ENCODE results near the gene ASZ1. TPM values are rescaled to one million over a fixed set of nuclear protein-coding genes. Genes with fewer than 3 reads are reported as not detected.

Gene ASZ1
- total and polyA plus RNA-seq, 2 donors (not counting 1 experiment from before 2014, with no cell fraction given), result not detected

- no peaks in the 10 kb centered on the region for H3K4me1 Mint-ChIP-seq
- H3K9ac ChIP-seq (ENCODE audit: low read length), result no peak overlapping the region
- no peak for DNase-seq
- TF ChIP-seq CTCF (IDR thresholded peaks at IDR 0.05) (no peak), EZH2 (IDR thresholded peaks at IDR 0.05; ENCODE audit: borderline replicate concordance, insufficient read depth, low read depth, low read length, poor library complexity, severe bottlenecking) (no peak)
- H3K36me3 ChIP-seq (replicated peaks in 1 of 2; ENCODE audit: control extremely low read depth in 1 of 2, control insufficient read depth in 1 of 2, extremely low read depth in 1 of 2, insufficient read depth in 2 of 2, low read length in 1 of 2), result no peaks in the 10 kb centered on the region
- H3K9me3 Mint-ChIP-seq (ENCODE audit: insufficient read depth), result no peaks in the 10 kb centered on the region
- ATAC-seq (ENCODE audit: low read depth), result no peak
- no peak overlapping the region for H3K27ac ChIP-seq (ENCODE audit: low read length in 2 of 2)
- no peaks in the 10 kb centered on the region for H4K20me1 ChIP-seq (ENCODE audit: control insufficient read depth, insufficient read depth, low read length, poor library complexity, severe bottlenecking)
- H3K79me2 ChIP-seq (ENCODE audit: control insufficient read depth, insufficient read depth, low read length), result no peaks in the 10 kb centered on the region
- no peaks in the 10 kb centered on the region for H3K9me3 ChIP-seq (ENCODE audit: control extremely low read depth in 1 of 3, control insufficient read depth in 2 of 3, insufficient read depth in 1 of 3, low read length in 2 of 3)
- ChIA-PET POLR2A (no interaction called here), CTCF (no interaction called here)
- no peak overlapping the region for H3K27ac Mint-ChIP-seq
- no peaks in the 10 kb centered on the region for H3K4me1 ChIP-seq (ENCODE audit: control insufficient read depth in 2 of 2, insufficient read depth in 2 of 2, low read length in 2 of 2)
- H3K4me3 Mint-ChIP-seq, result no peak overlapping the region
- no peak overlapping the region for H3K4me3 ChIP-seq (ENCODE audit: control extremely low read depth in 1 of 5, extremely low read depth in 1 of 5, insufficient read depth in 1 of 5, low read depth in 2 of 5, low read length in 4 of 5)
- no peak overlapping the region for H3K4me2 ChIP-seq (replicated peaks; ENCODE audit: low read depth, low read length, poor library complexity, severe bottlenecking)
- intact Hi-C loops (cut with micrococcal nuclease), result no loop called here
- no peaks in the 10 kb centered on the region for H3K27me3 Mint-ChIP-seq
- H2AFZ ChIP-seq (ENCODE audit: insufficient read depth, low read depth, low read length, poor library complexity, severe bottlenecking), result no peak overlapping the region
- H3K27me3 ChIP-seq (replicated peaks in 1 of 4; ENCODE audit: control extremely low read depth in 1 of 4, control insufficient read depth in 3 of 4, insufficient read depth in 4 of 4, low read length in 3 of 4), result no peaks in the 10 kb centered on the region
- no CpG with 5 or more reads among the region's 3 CpGs for WGBS (ENCODE audit: insufficient coverage)
These were observed 14.2 kb downstream of the ASZ1 start for GRCh38 chr7:117412946-117413559.

- Histone ChIP-seq H3K79me2 (ENCODE audit: control insufficient read depth, insufficient read depth, low read length) (no peaks in the 10 kb centered on the region), H3K4me3 (ENCODE audit: control extremely low read depth in 1 of 5, extremely low read depth in 1 of 5, insufficient read depth in 1 of 5, low read depth in 2 of 5, low read length in 4 of 5) (no peak overlapping the region), H3K4me2 (replicated peaks; ENCODE audit: low read depth, low read length, poor library complexity, severe bottlenecking) (no peak overlapping the region), H3K27ac (ENCODE audit: low read length in 2 of 2) (no peak overlapping the region), H2AFZ (ENCODE audit: insufficient read depth, low read depth, low read length, poor library complexity, severe bottlenecking) (no peak overlapping the region), H3K9me3 (ENCODE audit: control extremely low read depth in 1 of 3, control insufficient read depth in 2 of 3, insufficient read depth in 1 of 3, low read length in 2 of 3) (no peaks in the 10 kb centered on the region), H3K9ac (ENCODE audit: low read length) (no peak overlapping the region), H3K36me3 (replicated peaks in 1 of 2; ENCODE audit: control extremely low read depth in 1 of 2, control insufficient read depth in 1 of 2, extremely low read depth in 1 of 2, insufficient read depth in 2 of 2, low read length in 1 of 2) (no peaks in the 10 kb centered on the region), H3K4me1 (ENCODE audit: control insufficient read depth in 2 of 2, insufficient read depth in 2 of 2, low read length in 2 of 2) (no peaks in the 10 kb centered on the region), H4K20me1 (ENCODE audit: control insufficient read depth, insufficient read depth, low read length, poor library complexity, severe bottlenecking) (no peaks in the 10 kb centered on the region), H3K27me3 (replicated peaks in 1 of 4; ENCODE audit: control extremely low read depth in 1 of 4, control insufficient read depth in 3 of 4, insufficient read depth in 4 of 4, low read length in 3 of 4) (no peaks in the 10 kb centered on the region)
- Mint-ChIP-seq H3K27ac (no peak overlapping the region), H3K27me3 (no peaks in the 10 kb centered on the region), H3K9me3 (ENCODE audit: insufficient read depth) (no peaks in the 10 kb centered on the region), H3K4me1 (no peaks in the 10 kb centered on the region), H3K4me3 (no peak overlapping the region)
- no peak for DNase-seq
- ChIA-PET POLR2A (no interaction called here), CTCF (no interaction called here)
- intact Hi-C loops (cut with micrococcal nuclease), result no loop called here
- TF ChIP-seq CTCF (IDR thresholded peaks at IDR 0.05), result no peak
- no peak for TF ChIP-seq EZH2 (IDR thresholded peaks at IDR 0.05; ENCODE audit: borderline replicate concordance, insufficient read depth, low read depth, low read length, poor library complexity, severe bottlenecking)
- no peak for ATAC-seq (ENCODE audit: low read depth)
- WGBS (ENCODE audit: insufficient coverage), result no CpG with 5 or more reads among the region's 1 CpG
These were observed 14.9 kb downstream of the ASZ1 start for GRCh38 chr7:117412390-117412789.

Measured in B cell (primary cell).